GM19099 (cell line): ENCODE results near the gene KLF15.

Experiments used
- POLR2A ChIP-seq: IDR thresholded peaks from 3 replicates; pipeline ENCODE4 v1.6.1; 2011; ENCODE audit warnings: low read depth; ENCODE audit not compliant: insufficient read length; ENCODE audit errors: extremely low read depth

KLF15 gene

GRCh38 chr3:126347543-126348161, 9.6 kb downstream of the KLF15 start:
- TF ChIP-seq POLR2A, result no peak

- TF ChIP-seq POLR2A, result no peak
Measured at GRCh38 chr3:126346466-126346865, 10.7 kb downstream of the KLF15 start.

- TF ChIP-seq POLR2A, result no peak
Measured at GRCh38 chr3:126345641-126346460, 11.4 kb downstream of the KLF15 start.

- no peak for TF ChIP-seq POLR2A
Measured at GRCh38 chr3:126345231-126345630, 12.0 kb downstream of the KLF15 start.

- TF ChIP-seq POLR2A, result no peak
Measured at GRCh38 chr3:126344380-126345041, 12.7 kb downstream of the KLF15 start.

- no peak for TF ChIP-seq POLR2A
Measured at GRCh38 chr3:126343649-126344035, 13.6 kb downstream of the KLF15 start.

GRCh38 chr3:126342991-126343648, 14.1 kb downstream of the KLF15 start:
- TF ChIP-seq POLR2A, result no peak

- TF ChIP-seq POLR2A, result no peak
Measured at GRCh38 chr3:126342211-126342610, 15.0 kb downstream of the KLF15 start.

- TF ChIP-seq POLR2A, result no peak
Measured at GRCh38 chr3:126341755-126342150, 15.5 kb downstream of the KLF15 start.

- TF ChIP-seq POLR2A, result no peak
Measured at GRCh38 chr3:126340943-126341754, 16.1 kb downstream of the KLF15 start.

- no peak for TF ChIP-seq POLR2A
Measured at GRCh38 chr3:126340596-126340942, 16.6 kb downstream of the KLF15 start.

- no peak for TF ChIP-seq POLR2A
Measured at GRCh38 chr3:126340081-126340511, 17.1 kb downstream of the KLF15 start.

GRCh38 chr3:126339466-126339865, 17.7 kb downstream of the KLF15 start:
- TF ChIP-seq POLR2A, result no peak

GRCh38 chr3:126338790-126339288, 18.4 kb downstream of the KLF15 start:
- TF ChIP-seq POLR2A, result no peak
